Left ventricle myocardium inferior (tissue), 1 donor: ENCODE measurements around the gene RSL24D1. TPM values are rescaled to one million over a fixed set of nuclear protein-coding genes. Genes with fewer than 3 reads are reported as not detected.

Experiments used
- DNase-seq: peaks from one replicate; pipeline ENCODE4 v3.0.0-alpha.2; 2020
- H3K27ac ChIP-seq: fragments of 200-600 bp; replicated peaks from 2 replicates; pipeline ENCODE4 v1.8.0; 2021
- H3K27me3 ChIP-seq: fragments of 200-600 bp; 2 replicates; pipeline ENCODE4 v1.8.0; 2021; ENCODE audit warnings: low read depth
- H3K36me3 ChIP-seq: fragments of 200-600 bp; 2 replicates; pipeline ENCODE4 v1.8.0; 2021
- H3K4me1 ChIP-seq: fragments of 200-600 bp; 2 replicates; pipeline ENCODE4 v1.8.0; 2021
- H3K4me3 ChIP-seq: fragments of 200-600 bp; 2 replicates; pipeline ENCODE4 v1.8.0; 2021; ENCODE audit warnings: mild to moderate bottlenecking, moderate library complexity
- H3K9me3 ChIP-seq: fragments of 200-600 bp; replicated peaks from 2 replicates; pipeline ENCODE4 v1.8.0; 2021
- intact Hi-C: fragments of 100-400 bp; cut with micrococcal nuclease; formaldehyde crosslinking; loops from one replicate; pipeline ENCODE4 v1.11.0; 2022
- total RNA-seq: library from RNA; stranded (reverse); fragmentation: NEBNext Ultra II Directional; extraction: Animal tissue kit (Norgen Biotek cat#: 25700); gene quantifications from one replicate; pipeline ENCODE4 v1.2.1, GENCODE V29; 2021
- TF ChIP-seq, protein P1 (sequence below): fragments of 200-600 bp; IDR thresholded peaks from 2 replicates; pipeline ENCODE4 v1.8.0; 2021; ENCODE audit warnings: antibody characterized with exemption, mild to moderate bottlenecking, borderline replicate concordance
- donor health status: DM: no; HTN: yes; CAD: no; lungs with severe emphysema.

RSL24D1 gene
- total RNA-seq, 1 donor from 2014 or later: 44.4 TPM

DNA sequence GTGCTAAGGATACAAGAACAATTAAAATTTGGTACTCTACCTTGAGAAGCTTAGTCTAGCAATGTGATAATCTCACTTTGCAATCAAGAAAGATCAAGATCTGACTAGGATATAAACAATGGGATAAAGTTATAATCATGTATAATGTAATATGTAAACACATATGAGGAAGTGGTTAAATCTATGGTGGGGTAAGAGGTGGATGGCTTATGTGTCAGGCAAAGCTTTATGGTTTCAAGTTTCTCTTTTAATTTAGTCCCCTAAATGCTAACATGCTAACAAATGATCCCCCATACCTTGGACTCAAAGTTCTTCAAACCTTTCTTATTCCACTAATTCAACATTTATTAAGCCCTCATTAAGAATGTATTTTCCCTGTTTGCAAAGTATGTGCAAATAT, 2.5 kb downstream of the RSL24D1 start:
- intact Hi-C loops: no loop called here
- Histone ChIP-seq H3K4me1 (peaks cover 52% of the 10 kb centered on the region), H3K4me3 (no peak overlapping the region), H3K9me3 (no peaks in the 10 kb centered on the region), H3K27me3 (no peaks in the 10 kb centered on the region), H3K27ac (no peak overlapping the region), H3K36me3 (peaks cover 27% of the 10 kb centered on the region)
- DNase-seq: no peak
- TF ChIP-seq, protein P1, sequence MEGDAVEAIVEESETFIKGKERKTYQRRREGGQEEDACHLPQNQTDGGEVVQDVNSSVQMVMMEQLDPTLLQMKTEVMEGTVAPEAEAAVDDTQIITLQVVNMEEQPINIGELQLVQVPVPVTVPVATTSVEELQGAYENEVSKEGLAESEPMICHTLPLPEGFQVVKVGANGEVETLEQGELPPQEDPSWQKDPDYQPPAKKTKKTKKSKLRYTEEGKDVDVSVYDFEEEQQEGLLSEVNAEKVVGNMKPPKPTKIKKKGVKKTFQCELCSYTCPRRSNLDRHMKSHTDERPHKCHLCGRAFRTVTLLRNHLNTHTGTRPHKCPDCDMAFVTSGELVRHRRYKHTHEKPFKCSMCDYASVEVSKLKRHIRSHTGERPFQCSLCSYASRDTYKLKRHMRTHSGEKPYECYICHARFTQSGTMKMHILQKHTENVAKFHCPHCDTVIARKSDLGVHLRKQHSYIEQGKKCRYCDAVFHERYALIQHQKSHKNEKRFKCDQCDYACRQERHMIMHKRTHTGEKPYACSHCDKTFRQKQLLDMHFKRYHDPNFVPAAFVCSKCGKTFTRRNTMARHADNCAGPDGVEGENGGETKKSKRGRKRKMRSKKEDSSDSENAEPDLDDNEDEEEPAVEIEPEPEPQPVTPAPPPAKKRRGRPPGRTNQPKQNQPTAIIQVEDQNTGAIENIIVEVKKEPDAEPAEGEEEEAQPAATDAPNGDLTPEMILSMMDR: no peak

DNA sequence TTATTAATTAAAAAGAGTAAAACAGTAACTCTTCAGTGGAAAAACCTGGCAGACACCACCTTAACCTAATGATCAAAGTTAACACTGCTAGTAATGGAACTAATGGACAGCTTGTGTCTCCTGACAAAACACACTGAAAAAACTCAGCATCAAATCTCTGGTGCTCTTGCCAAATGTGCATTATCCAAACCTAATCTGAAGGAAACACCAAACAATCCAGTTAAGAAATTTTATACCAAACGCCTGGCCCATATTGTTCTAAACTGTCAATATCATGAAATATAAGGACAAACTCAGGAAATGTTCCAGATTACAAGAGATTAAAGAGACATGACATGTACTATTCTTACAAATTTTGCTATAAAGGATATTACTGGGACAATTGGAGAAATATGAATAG, 10.4 kb downstream of the RSL24D1 start:
- no peaks in the 10 kb centered on the region for H3K27me3 ChIP-seq
- DNase-seq: no peak
- H3K4me3 ChIP-seq: no peak overlapping the region
- TF ChIP-seq, protein P1: no peak
- H3K36me3 ChIP-seq: peaks cover 69% of the 10 kb centered on the region
- peaks cover 8% of the 10 kb centered on the region for H3K4me1 ChIP-seq
- H3K9me3 ChIP-seq: no peaks in the 10 kb centered on the region
- H3K27ac ChIP-seq: no peak overlapping the region
- intact Hi-C loops: no loop called here

DNA sequence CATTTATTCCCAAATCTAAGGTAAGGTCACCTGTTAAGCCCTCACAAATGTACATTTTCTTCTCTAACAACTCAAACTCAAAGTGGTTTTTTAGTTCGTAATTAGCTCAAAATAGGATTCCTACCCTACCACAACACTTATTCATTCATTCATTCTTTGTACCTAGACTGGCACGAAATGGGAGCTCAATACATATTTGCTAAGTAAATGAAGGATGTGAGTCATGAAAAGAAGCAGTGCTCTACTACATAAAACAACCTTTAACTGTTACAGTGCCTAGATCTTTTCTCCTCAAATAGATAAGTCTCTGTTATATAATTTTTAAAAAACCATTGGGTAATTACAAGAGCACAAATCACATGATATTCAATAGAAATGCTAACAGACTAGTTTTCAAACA, 13.1 kb downstream of the RSL24D1 start:
- no peak overlapping the region for H3K27ac ChIP-seq
- no peaks in the 10 kb centered on the region for H3K27me3 ChIP-seq
- H3K36me3 ChIP-seq: peaks cover 70% of the 10 kb centered on the region
- H3K9me3 ChIP-seq: no peaks in the 10 kb centered on the region
- no peak for DNase-seq
- no peak overlapping the region for H3K4me3 ChIP-seq
- TF ChIP-seq, protein P1: no peak
- intact Hi-C loops: no loop called here
- peaks cover 8% of the 10 kb centered on the region for H3K4me1 ChIP-seq

DNA sequence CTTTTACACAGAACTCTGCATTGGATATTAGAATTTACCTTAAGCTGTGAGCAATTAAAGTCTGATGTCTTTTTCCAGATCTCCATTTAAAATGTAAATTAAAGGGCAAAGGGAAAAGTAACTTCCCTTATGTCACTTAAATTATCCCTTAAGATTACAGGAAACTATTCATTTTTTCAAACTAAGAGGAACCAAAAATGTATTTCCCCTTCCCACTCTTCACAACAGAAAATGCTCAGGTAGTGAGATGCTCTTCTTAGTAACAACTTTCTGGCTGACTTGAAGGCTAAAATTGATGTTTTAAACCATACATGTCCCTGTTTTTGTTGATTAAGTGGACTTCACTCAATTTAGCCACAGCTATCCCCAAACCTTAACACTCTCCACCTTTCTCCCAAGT, 17.6 kb downstream of the RSL24D1 start:
- H3K4me1 ChIP-seq: no peaks in the 10 kb centered on the region
- H3K27ac ChIP-seq: no peak overlapping the region
- TF ChIP-seq, protein P1: no peak
- H3K27me3 ChIP-seq: no peaks in the 10 kb centered on the region
- H3K36me3 ChIP-seq: peaks cover 64% of the 10 kb centered on the region
- intact Hi-C loops: no loop called here
- no peaks in the 10 kb centered on the region for H3K9me3 ChIP-seq
- no peak overlapping the region for H3K4me3 ChIP-seq
- DNase-seq: no peak

DNA sequence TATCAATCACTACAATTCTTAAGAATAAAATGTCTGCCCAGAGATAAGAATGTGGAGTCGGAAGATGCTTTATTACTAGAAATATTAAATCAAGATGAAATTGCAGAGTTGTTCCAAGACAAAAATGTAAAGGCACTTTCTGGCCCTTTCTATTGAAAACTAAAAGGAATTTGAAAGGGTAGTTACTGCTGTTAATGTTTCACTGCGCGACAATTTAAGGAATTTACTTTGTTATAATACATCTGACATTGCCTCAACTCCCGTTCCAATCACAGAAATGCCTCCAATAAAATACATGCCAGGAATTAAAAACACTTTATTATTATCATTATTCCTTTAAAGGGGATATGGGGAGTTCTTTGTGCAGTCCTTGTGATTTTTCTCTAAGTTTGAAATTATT, 26.4 kb downstream of the RSL24D1 start:
- TF ChIP-seq, protein P1: no peak
- intact Hi-C loops: no loop called here
- no peaks in the 10 kb centered on the region for H3K4me1 ChIP-seq

DNA sequence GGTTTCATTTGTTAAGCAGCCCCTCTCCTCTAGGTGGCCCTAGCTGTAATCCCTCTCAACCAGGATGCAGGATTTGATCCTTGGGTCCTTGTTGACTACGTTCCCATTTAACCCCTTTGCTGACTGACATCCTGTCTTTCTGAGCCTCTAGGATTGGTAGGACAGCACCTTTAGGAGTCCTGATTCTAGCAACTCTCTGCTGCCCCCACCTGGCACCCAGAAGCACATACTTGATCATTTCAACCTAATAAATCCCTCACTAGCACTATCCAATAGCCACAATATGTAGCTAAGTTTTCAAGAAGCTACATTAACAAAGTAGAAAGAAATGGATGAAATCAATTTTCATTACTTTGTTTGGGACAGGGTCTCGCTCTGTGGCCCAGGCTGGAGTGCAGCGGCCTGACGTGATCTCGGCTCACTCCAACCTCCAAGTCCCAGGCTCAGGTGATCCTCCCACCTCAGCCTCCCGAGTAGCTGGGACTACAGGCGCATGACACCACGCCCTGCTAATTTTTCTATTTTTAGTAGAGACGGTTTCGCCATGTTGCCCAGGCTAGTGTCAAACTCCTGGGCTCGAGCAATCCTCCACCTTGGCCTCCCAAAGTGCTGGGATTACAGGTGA, 28.3 kb downstream of the RSL24D1 start:
- no peak for DNase-seq
- Histone ChIP-seq H3K36me3 (no peaks in the 10 kb centered on the region), H3K9me3 (no peaks in the 10 kb centered on the region), H3K27me3 (no peaks in the 10 kb centered on the region), H3K4me3 (no peak overlapping the region), H3K27ac (no peak overlapping the region), H3K4me1 (no peaks in the 10 kb centered on the region)
- intact Hi-C loops: no loop called here
- TF ChIP-seq, protein P1: peak; percentile 74

More for the DNA sequence above, 26.4 kb downstream of the RSL24D1 start:
- Histone ChIP-seq H3K27me3 (no peaks in the 10 kb centered on the region), H3K4me3 (no peak overlapping the region), H3K9me3 (no peaks in the 10 kb centered on the region), H3K27ac (no peak overlapping the region), H3K36me3 (no peaks in the 10 kb centered on the region)
- no peak for DNase-seq
